Measurements from ENCODE around the gene DEPDC5. TPM values are rescaled to one million over a fixed set of nuclear protein-coding genes. Genes with fewer than 3 reads are reported as not detected.
A peak's percentile ranks its signal among the peaks of the same experiment; 100 is the strongest.

DEPDC5 gene
- total RNA-seq, 1 experiment from 2014 or later: 39.3 TPM

DNA sequence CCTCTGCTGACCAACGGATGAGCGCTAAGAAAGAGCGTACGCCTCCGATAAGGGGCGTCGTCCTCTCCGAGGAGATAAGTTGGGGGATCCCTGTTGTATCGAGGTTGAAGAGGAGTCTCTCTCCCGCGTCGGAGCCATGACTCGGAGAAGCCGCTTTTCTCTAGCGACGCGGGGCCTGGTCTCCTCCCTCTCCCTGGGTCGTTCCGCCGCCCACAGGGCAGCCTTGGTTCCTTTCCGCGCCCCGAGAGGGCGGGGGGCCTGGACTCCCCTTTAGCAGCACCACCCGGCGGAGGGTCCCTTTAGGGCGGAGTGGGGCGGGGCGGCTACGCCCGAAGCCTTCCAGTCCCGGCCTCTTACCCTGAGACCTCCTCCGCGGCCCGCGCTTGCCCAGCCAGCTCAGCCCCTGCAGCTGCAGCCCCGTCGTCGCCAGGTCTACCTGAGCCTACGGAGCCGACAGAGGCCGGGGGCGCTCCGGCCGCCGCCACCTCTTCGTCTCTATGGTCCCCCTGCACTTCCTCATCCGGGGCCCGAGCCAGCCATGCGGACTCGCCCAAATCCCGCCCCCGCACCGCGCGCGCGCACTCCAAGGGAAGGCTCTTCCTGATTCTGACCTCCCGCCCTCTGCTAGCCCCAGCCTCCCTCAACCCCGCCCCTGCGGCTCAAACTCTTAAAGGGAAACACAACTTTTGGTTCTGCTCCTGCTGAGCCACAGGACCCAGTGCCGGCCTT lies 4.0 kb upstream of the DEPDC5 start, which contains the start of gene PRR14L:
Gene PRR14L (minus strand): TSS at position 497 of the 729 bp plus-strand sequence. CDS start 11,272 bp downstream, outside the sequence.
- no peaks in the 10 kb centered on the region for H3K27me3 ChIP-seq (replicated peaks; ENCODE audit: insufficient read depth, low read depth, low read length, poor library complexity)
- peaks cover 6% of the 10 kb centered on the region for H3K36me3 ChIP-seq (ENCODE audit: insufficient read depth, low read length, poor library complexity, severe bottlenecking)
- DNase-seq (ENCODE audit: low spot score): peak; percentile 97
- BruUV-seq (replicated peaks): no TSS peak
- peak within 1 kb of the TSS; percentile 76 for H3K4me3 ChIP-seq (ENCODE audit: low read depth, low read length, poor library complexity, severe bottlenecking)
- no peaks in the 10 kb centered on the region for H3K9me3 ChIP-seq (ENCODE audit: low read depth, low read length, poor library complexity, severe bottlenecking)
- CTCF ChIA-PET: interaction anchor here (1.2 kb wide), 1 partner anchor 221 kb away, joined by 3 read pairs; no protein-coding TSS in a partner anchor
- POLR2A ChIA-PET (ENCODE audit: low non-redundant PET): interaction anchor here (0.9 kb wide), 1 partner anchor 221 kb away, joined by 4 read pairs; no protein-coding TSS in a partner anchor
- H3K4me1 ChIP-seq (ENCODE audit: insufficient read depth, low read length, poor library complexity, severe bottlenecking): peaks cover 18% of the 10 kb centered on the region
- intact Hi-C loops (cut with micrococcal nuclease; ENCODE audit: unreplicated experiment): loop anchor here (10.0 kb wide), 1 partner anchor 195 kb away; the partner anchor contains the start of gene YWHAH
- H3K27ac ChIP-seq (ENCODE audit: low read depth, low read length, poor library complexity, severe bottlenecking): peak within 1 kb of the TSS; percentile 84
- TF ChIP-seq, protein P1, sequence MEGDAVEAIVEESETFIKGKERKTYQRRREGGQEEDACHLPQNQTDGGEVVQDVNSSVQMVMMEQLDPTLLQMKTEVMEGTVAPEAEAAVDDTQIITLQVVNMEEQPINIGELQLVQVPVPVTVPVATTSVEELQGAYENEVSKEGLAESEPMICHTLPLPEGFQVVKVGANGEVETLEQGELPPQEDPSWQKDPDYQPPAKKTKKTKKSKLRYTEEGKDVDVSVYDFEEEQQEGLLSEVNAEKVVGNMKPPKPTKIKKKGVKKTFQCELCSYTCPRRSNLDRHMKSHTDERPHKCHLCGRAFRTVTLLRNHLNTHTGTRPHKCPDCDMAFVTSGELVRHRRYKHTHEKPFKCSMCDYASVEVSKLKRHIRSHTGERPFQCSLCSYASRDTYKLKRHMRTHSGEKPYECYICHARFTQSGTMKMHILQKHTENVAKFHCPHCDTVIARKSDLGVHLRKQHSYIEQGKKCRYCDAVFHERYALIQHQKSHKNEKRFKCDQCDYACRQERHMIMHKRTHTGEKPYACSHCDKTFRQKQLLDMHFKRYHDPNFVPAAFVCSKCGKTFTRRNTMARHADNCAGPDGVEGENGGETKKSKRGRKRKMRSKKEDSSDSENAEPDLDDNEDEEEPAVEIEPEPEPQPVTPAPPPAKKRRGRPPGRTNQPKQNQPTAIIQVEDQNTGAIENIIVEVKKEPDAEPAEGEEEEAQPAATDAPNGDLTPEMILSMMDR (conservative IDR thresholded peaks at IDR 0.05; ENCODE audit: low read depth, low read length): no peak
- TF ChIP-seq EZH2 (IDR thresholded peaks at IDR 0.05; ENCODE audit: borderline replicate concordance, low read depth, low read length, poor library complexity, severe bottlenecking): no peak

DNA sequence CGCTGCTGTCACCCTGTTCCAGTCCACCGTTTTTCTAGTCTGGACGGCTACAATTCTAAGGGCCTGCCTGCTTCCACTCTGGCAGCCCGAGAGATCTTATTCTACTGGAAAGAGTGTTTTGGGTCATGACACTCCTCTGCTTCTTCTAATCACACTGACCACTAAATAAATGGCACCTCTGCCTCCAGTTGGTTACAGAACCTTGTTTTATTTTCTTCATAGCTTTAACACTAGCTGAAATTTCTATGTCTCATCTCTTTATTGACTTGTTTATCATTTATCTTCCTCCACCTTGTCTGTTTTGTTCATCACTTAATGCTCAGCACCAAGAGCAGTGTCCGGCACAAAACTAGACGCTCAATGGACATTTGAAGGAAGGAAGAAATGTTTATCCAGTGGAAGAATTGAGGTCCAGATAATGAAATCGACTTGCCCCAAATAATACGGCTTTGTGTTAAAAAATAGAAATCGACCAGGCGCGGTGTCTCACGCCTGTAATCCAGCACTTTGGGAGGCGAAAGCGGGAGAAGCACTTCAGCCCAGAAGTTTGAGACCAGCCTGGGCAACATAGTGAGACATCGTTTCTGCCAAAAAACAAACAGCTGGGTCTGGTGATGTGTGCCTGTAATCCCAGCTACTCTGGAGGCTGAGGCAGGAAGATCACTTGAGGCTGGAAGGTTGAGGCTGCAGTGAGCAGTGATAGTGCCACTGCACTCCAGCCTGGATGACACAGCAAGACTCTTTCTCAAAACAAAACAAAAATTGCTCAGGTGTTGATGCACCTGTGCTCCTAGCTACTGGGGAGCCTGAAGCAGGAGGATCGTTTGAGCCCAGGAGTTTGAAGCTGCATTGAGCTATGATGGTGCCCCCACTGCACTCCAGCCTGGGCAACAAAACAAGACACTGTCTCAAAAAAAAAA lies 3.2 kb upstream of the DEPDC5 start:
- BruUV-seq (replicated peaks): TSS peak; percentile 12
- H3K27ac ChIP-seq (ENCODE audit: low read depth, low read length, poor library complexity, severe bottlenecking): peak overlapping the region; percentile 84
- TF ChIP-seq, protein P1 (conservative IDR thresholded peaks at IDR 0.05; ENCODE audit: low read depth, low read length): no peak
- no peak for TF ChIP-seq EZH2 (IDR thresholded peaks at IDR 0.05; ENCODE audit: borderline replicate concordance, low read depth, low read length, poor library complexity, severe bottlenecking)
- H3K36me3 ChIP-seq (ENCODE audit: insufficient read depth, low read length, poor library complexity, severe bottlenecking): peaks cover 6% of the 10 kb centered on the region
- intact Hi-C loops (cut with micrococcal nuclease; ENCODE audit: unreplicated experiment): loop anchor here (10.0 kb wide), 1 partner anchor 194 kb away; the partner anchor contains the start of gene YWHAH
- H3K9me3 ChIP-seq (ENCODE audit: low read depth, low read length, poor library complexity, severe bottlenecking): no peaks in the 10 kb centered on the region
- peak overlapping the region; percentile 76 for H3K4me3 ChIP-seq (ENCODE audit: low read depth, low read length, poor library complexity, severe bottlenecking)
- no peak for DNase-seq (ENCODE audit: low spot score)
- CTCF ChIA-PET: interaction anchor here (1.2 kb wide), 1 partner anchor 220 kb away, joined by 3 read pairs; no protein-coding TSS in a partner anchor
- H3K27me3 ChIP-seq (replicated peaks; ENCODE audit: insufficient read depth, low read depth, low read length, poor library complexity): no peaks in the 10 kb centered on the region
- peaks cover 21% of the 10 kb centered on the region for H3K4me1 ChIP-seq (ENCODE audit: insufficient read depth, low read length, poor library complexity, severe bottlenecking)
- POLR2A ChIA-PET (ENCODE audit: low non-redundant PET): interaction anchor here (0.9 kb wide), 1 partner anchor 220 kb away, joined by 4 read pairs; no protein-coding TSS in a partner anchor

Measured in A673 (cell line).